ENCODE measurements around the gene ERP27.
A peak's percentile ranks its signal among the peaks of the same experiment; 100 is the strongest.

Gene ERP27
- 0.37 to 19.6 (median 8.3) reads per million in 9 experiments for total RNA-seq

- Mint-ChIP-seq H3K27ac (peak within 1 kb of the TSS; percentile 86 to 94), H3K4me1 (ENCODE audit: low read depth in 2 of 2) (peaks cover 33 to 48% of the 10 kb centered on the region in 2 donors), H3K9me3 (no peaks in the 10 kb centered on the region), H3K36me3 (ENCODE audit: insufficient read depth) (peaks cover 73% of the 10 kb centered on the region), H3K27me3 (no peaks in the 10 kb centered on the region), H3K4me3 (no peak within 1 kb of the TSS)
- ATAC-seq (replicated peaks) (no peak), DNase-seq (no peak)
Measured at GRCh38 chr12:14938301-14938700, at the start of gene ERP27. Gene ERP27, minus strand, starts transcription at chr12:14938537. Its CDS starts 29 bp downstream, at chr12:14938508.

DNA sequence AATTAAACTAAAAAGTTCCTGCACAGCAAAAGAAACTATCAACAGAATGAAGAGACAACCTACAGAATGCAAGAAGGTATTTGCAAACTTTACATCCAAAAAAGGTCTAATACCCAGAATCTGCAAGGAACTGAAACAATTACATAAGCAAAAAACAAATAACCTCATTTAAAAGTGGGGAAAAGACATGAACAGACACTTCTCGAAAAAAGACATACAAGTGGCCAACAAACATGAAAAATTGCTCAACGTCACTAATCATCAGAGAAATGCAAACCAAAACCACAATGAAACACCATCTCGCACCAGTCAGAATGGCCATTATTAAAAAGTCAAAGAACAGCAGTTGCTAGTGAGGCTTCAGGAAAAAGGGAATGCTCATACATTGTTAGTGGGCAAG, 49.7 kb upstream of the ERP27 start:
- H3K27ac Mint-ChIP-seq, result no peak overlapping the region
- no peak overlapping the region for H3K4me3 Mint-ChIP-seq

GRCh38 chr12:14986449-14986848, 48.1 kb upstream of the ERP27 start:
- H3K9me3 Mint-ChIP-seq, result no peaks in the 10 kb centered on the region
- H3K27ac Mint-ChIP-seq, result no peak overlapping the region
- H3K4me3 Mint-ChIP-seq, result no peak overlapping the region
- H3K4me1 Mint-ChIP-seq (ENCODE audit: low read depth in 2 of 2), result peaks cover 14% of the 10 kb centered on the region in 2 donors
- ATAC-seq (replicated peaks) (no peak), DNase-seq (no peak)
- peaks cover 3% of the 10 kb centered on the region for H3K36me3 Mint-ChIP-seq (ENCODE audit: insufficient read depth)
- H3K27me3 Mint-ChIP-seq, result peaks cover 0 to 15% of the 10 kb centered on the region in 2 donors

More for the DNA sequence above, 49.7 kb upstream of the ERP27 start:
- H3K36me3 Mint-ChIP-seq (ENCODE audit: insufficient read depth), result peaks cover 3% of the 10 kb centered on the region
- peaks cover 9 to 11% of the 10 kb centered on the region in 2 donors for H3K4me1 Mint-ChIP-seq (ENCODE audit: low read depth in 2 of 2)
- ATAC-seq (replicated peaks) (no peak), DNase-seq (no peak)
- peaks cover 0 to 15% of the 10 kb centered on the region in 2 donors for H3K27me3 Mint-ChIP-seq
- H3K9me3 Mint-ChIP-seq, result no peaks in the 10 kb centered on the region

- H3K27ac Mint-ChIP-seq, result peak overlapping the region in 1 of 2 donors; percentile 47
- no peaks in the 10 kb centered on the region for H3K9me3 Mint-ChIP-seq
- DNase-seq, result no peak
- H3K27me3 Mint-ChIP-seq, result peaks cover 0 to 15% of the 10 kb centered on the region in 2 donors
- H3K36me3 Mint-ChIP-seq (ENCODE audit: insufficient read depth), result peaks cover 3% of the 10 kb centered on the region
- H3K4me1 Mint-ChIP-seq (ENCODE audit: low read depth in 2 of 2), result peaks cover 18 to 24% of the 10 kb centered on the region in 2 donors
- H3K4me3 Mint-ChIP-seq, result no peak overlapping the region
- ATAC-seq (replicated peaks), result no peak
Measured at GRCh38 chr12:14984766-14985285, 46.5 kb upstream of the ERP27 start.

DNA sequence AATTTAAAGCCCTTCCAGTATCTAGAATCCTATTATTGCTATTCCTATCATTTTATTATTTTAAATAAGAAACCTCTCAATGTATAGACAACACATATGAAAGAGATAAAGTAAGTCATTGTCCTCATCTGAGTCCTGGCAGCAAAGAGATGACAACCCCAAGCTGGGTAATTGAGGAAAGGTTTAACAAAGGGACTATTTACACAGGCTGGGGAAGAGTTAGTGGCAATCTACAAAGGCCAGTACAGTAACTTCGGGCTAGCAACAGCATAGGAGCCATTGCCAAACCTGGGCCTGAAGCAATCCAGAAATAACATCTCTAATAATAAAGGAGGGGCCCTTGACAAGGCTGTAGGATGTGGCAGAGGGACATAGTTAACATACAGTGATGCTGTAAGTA, 45.7 kb upstream of the ERP27 start:
- Mint-ChIP-seq H3K27ac (no peak overlapping the region), H3K9me3 (no peaks in the 10 kb centered on the region), H3K4me1 (ENCODE audit: low read depth in 2 of 2) (peaks cover 23 to 26% of the 10 kb centered on the region in 2 donors), H3K4me3 (no peak overlapping the region), H3K27me3 (peaks cover 0 to 15% of the 10 kb centered on the region in 2 donors), H3K36me3 (ENCODE audit: insufficient read depth) (peaks cover 3% of the 10 kb centered on the region)
- ATAC-seq (replicated peaks), result no peak
- no peak for DNase-seq

GRCh38 chr12:14982991-14983390, 44.7 kb upstream of the ERP27 start:
- Mint-ChIP-seq H3K4me3 (no peak overlapping the region), H3K4me1 (ENCODE audit: low read depth in 2 of 2) (peaks cover 21 to 34% of the 10 kb centered on the region in 2 donors), H3K36me3 (ENCODE audit: insufficient read depth) (peaks cover 3% of the 10 kb centered on the region), H3K27me3 (peaks cover 0 to 15% of the 10 kb centered on the region in 2 donors), H3K9me3 (no peaks in the 10 kb centered on the region), H3K27ac (peak overlapping the region in 1 of 2 donors; percentile 19)
- no peak for DNase-seq
- ATAC-seq (replicated peaks), result no peak

- peaks cover 3% of the 10 kb centered on the region for H3K36me3 Mint-ChIP-seq (ENCODE audit: insufficient read depth)
- H3K9me3 Mint-ChIP-seq, result no peaks in the 10 kb centered on the region
- H3K4me1 Mint-ChIP-seq (ENCODE audit: low read depth in 2 of 2), result peaks cover 22 to 34% of the 10 kb centered on the region in 2 donors
- peaks cover 0 to 15% of the 10 kb centered on the region in 2 donors for H3K27me3 Mint-ChIP-seq
- peak overlapping the region in 1 of 2 donors; percentile 19 for H3K27ac Mint-ChIP-seq
- no peak overlapping the region for H3K4me3 Mint-ChIP-seq
- no peak for DNase-seq
- ATAC-seq (replicated peaks), result no peak
Measured at GRCh38 chr12:14982562-14982961, 44.2 kb upstream of the ERP27 start.

GRCh38 chr12:14981049-14981448, 42.7 kb upstream of the ERP27 start:
- peaks cover 3% of the 10 kb centered on the region for H3K36me3 Mint-ChIP-seq (ENCODE audit: insufficient read depth)
- DNase-seq (no peak), ATAC-seq (replicated peaks) (peak; percentile 17)
- no peak overlapping the region for H3K27ac Mint-ChIP-seq
- H3K9me3 Mint-ChIP-seq, result no peaks in the 10 kb centered on the region
- no peak overlapping the region for H3K4me3 Mint-ChIP-seq
- peaks cover 22 to 34% of the 10 kb centered on the region in 2 donors for H3K4me1 Mint-ChIP-seq (ENCODE audit: low read depth in 2 of 2)
- peaks cover 0 to 8% of the 10 kb centered on the region in 2 donors for H3K27me3 Mint-ChIP-seq

- peak; percentile 41 for ATAC-seq (replicated peaks)
- H3K27me3 Mint-ChIP-seq, result peaks cover 0 to 2% of the 10 kb centered on the region in 2 donors
- peaks cover 21 to 32% of the 10 kb centered on the region in 2 donors for H3K4me1 Mint-ChIP-seq (ENCODE audit: low read depth in 2 of 2)
- peaks cover 3% of the 10 kb centered on the region for H3K36me3 Mint-ChIP-seq (ENCODE audit: insufficient read depth)
- DNase-seq, result no peak
- no peak overlapping the region for H3K27ac Mint-ChIP-seq
- no peak overlapping the region for H3K4me3 Mint-ChIP-seq
- H3K9me3 Mint-ChIP-seq, result no peaks in the 10 kb centered on the region
Measured at GRCh38 chr12:14979468-14979867, 41.1 kb upstream of the ERP27 start.

DNA sequence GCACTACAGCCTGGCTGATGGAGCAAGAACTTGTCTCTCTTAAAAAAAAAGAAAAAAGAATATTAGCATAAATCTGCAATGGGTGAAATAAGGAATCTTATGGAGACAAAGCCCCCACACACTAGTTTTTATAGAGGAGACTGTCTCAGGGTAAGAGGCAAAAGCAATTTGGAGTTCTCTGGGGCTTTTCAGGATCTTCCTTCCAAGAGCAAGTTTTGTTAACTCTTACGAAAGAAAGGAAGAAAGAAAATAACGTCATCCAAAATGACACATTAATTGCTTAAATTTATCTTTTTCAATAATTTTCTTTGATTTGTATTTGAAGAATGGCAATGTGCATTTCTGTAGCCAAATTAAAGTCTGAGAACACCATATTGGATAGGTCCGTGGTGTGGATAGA, 38.3 kb upstream of the ERP27 start:
- DNase-seq (no peak), ATAC-seq (replicated peaks) (no peak)
- Mint-ChIP-seq H3K4me1 (ENCODE audit: low read depth in 2 of 2) (peaks cover 15 to 37% of the 10 kb centered on the region in 2 donors), H3K9me3 (no peaks in the 10 kb centered on the region), H3K27me3 (peaks cover 0 to 6% of the 10 kb centered on the region in 2 donors), H3K36me3 (ENCODE audit: insufficient read depth) (no peaks in the 10 kb centered on the region), H3K27ac (no peak overlapping the region), H3K4me3 (no peak overlapping the region)

DNA sequence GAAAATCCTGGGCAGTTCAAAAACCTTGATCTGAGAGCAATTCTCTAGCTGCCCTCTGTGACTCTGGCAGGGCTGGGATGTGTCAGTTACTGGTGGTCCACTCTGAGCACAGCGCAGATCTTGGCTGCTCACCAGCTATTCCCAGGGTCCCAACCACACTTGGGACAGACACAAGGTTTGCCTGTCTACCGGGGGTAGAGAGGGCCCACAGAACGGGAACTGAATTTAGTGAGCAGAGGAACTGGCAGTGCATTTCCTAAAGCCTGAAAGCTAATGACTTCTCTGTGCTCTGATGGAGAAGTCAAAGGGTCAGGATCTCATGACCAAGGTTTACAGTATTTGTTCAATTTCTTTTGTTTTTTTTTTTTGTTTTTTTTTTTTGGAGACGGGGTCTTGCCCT, 37.1 kb upstream of the ERP27 start:
- ATAC-seq (replicated peaks) (no peak), DNase-seq (no peak)
- no peak overlapping the region for H3K27ac Mint-ChIP-seq
- H3K4me1 Mint-ChIP-seq (ENCODE audit: low read depth in 2 of 2), result peaks cover 7 to 37% of the 10 kb centered on the region in 2 donors
- H3K9me3 Mint-ChIP-seq, result no peaks in the 10 kb centered on the region
- H3K36me3 Mint-ChIP-seq (ENCODE audit: insufficient read depth), result no peaks in the 10 kb centered on the region
- H3K4me3 Mint-ChIP-seq, result no peak overlapping the region
- H3K27me3 Mint-ChIP-seq, result peaks cover 0 to 6% of the 10 kb centered on the region in 2 donors

DNA sequence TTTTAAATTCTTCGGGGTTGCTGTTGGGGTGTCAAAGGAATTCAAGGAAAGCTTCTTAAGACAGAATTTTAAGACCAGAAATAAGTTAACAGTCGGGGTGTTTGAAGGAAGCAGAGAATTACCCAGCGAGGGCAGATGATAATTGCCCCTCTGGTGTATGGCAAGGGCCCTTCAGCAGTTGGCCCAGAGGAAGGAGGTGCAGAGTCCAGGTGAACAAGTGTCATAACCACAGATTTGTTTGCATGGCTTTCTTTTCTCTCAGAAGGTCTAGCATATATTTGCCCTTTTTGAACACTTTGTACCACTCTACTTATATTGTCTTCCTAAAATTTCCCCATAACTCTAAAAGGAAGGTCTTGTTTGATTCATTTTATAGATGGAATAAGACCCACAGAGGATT, 36.3 kb upstream of the ERP27 start:
- H3K4me1 Mint-ChIP-seq (ENCODE audit: low read depth in 2 of 2), result peaks cover 3 to 31% of the 10 kb centered on the region in 2 donors
- ATAC-seq (replicated peaks) (no peak), DNase-seq (no peak)
- peaks cover 0 to 6% of the 10 kb centered on the region in 2 donors for H3K27me3 Mint-ChIP-seq
- H3K4me3 Mint-ChIP-seq, result no peak overlapping the region
- no peaks in the 10 kb centered on the region for H3K36me3 Mint-ChIP-seq (ENCODE audit: insufficient read depth)
- H3K27ac Mint-ChIP-seq, result no peak overlapping the region
- H3K9me3 Mint-ChIP-seq, result no peaks in the 10 kb centered on the region

DNA sequence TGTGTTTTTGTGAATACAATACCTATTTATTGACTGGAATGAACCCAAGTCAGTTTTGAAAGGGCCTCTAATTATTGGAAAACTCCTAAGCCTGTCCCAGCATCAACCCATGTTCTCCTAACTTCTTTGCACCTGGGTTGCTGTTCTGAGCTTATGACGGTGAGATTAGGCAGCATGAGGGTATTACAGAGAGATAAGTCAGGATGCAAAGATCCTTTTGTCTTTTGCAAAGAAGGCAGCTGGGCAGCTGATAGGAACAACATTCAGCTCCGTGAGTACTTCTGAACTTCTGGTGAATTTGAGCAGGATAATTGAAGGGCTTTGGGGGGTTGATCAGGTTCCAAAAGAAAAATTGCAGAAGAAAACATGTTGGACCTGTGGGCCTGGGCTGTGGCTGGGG, 34.5 kb upstream of the ERP27 start, which contains the start of gene PDE6H:
PDE6H (plus strand) TSS at position 227 of the 400 bp plus-strand sequence. CDS start 4,971 bp downstream, outside the sequence.
- peaks cover 0 to 6% of the 10 kb centered on the region in 2 donors for H3K27me3 Mint-ChIP-seq
- no peaks in the 10 kb centered on the region for H3K9me3 Mint-ChIP-seq
- H3K4me1 Mint-ChIP-seq (ENCODE audit: low read depth in 2 of 2), result peaks cover 2 to 17% of the 10 kb centered on the region in 2 donors
- no peak for ATAC-seq (replicated peaks)
- no peak within 1 kb of the TSS for H3K27ac Mint-ChIP-seq
- no peaks in the 10 kb centered on the region for H3K36me3 Mint-ChIP-seq (ENCODE audit: insufficient read depth)
- no peak within 1 kb of the TSS for H3K4me3 Mint-ChIP-seq
- no peak for DNase-seq

DNA sequence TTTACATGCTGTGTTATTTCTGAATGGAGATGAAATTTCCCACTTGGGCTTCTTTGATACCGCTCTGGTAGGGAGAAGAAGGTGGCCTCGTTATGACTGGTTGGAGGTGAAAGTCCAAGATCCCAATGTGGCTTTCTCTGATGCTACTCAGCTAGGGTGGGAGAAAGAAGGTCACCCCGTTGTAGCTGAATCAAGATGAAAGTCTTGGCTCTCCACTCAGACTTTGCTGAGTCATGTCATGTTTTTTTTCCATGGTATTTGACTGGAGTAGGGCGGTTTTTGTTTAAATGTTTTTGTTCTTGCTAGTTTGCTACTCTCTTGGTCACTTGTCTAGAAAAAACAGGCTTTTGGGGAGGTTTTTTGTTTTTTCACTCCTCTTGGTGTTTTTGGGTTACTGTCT, 32.1 kb upstream of the ERP27 start:
- DNase-seq, result no peak
- Mint-ChIP-seq H3K27me3 (peaks cover 0 to 6% of the 10 kb centered on the region in 2 donors), H3K4me1 (ENCODE audit: low read depth in 2 of 2) (peaks cover 5 to 21% of the 10 kb centered on the region in 2 donors), H3K27ac (no peak overlapping the region), H3K9me3 (no peaks in the 10 kb centered on the region), H3K4me3 (no peak overlapping the region), H3K36me3 (ENCODE audit: insufficient read depth) (no peaks in the 10 kb centered on the region)
- no peak for ATAC-seq (replicated peaks)

All from effector memory CD8-positive, alpha-beta T cell (primary cell).